Stomach (tissue), 9 donors: ENCODE measurements around the gene SEMA5A. TPM values are rescaled to one million over a fixed set of nuclear protein-coding genes. Genes with fewer than 3 reads are reported as not detected.

Source experiments
- DNase-seq, 2 donors: peaks; one replicate each; pipeline versions ENCODE4 v3.0.0 to v3.0.0-alpha.2; 2013 to 2019
- H3K27ac ChIP-seq, 5 donors: fragments of 200-600 bp in 4 of 5; sonication (generic) in 4 of 5; one replicate each; pipeline ENCODE4 v1.5.1; 2013 to 2019; ENCODE audit warnings: mild to moderate bottlenecking in 1 of 5, moderate library complexity in 1 of 5
- H3K27me3 ChIP-seq, 3 donors: fragments of 200-600 bp; sonication (generic); one replicate each; pipeline ENCODE4 v1.5.1; 2017 to 2019; ENCODE audit warnings: mixed run types in 1 of 3
- H3K36me3 ChIP-seq, 4 donors: fragments of 200-600 bp; sonication (generic); 1 replicate in 3 of 4; 2 replicates in 1 of 4; pipeline ENCODE4 v1.5.1; 2016 to 2019
- H3K4me1 ChIP-seq, 4 donors: fragments of 200-600 bp; sonication (generic); one replicate each; pipeline ENCODE4 v1.5.1; 2016 to 2019
- H3K4me3 ChIP-seq, 4 donors: fragments of 200-600 bp; sonication (generic) in 3 of 4; one replicate each; pipeline ENCODE4 v1.5.1; 2016 to 2019; ENCODE audit warnings: mild to moderate bottlenecking in 1 of 4
- H3K9me3 ChIP-seq, 4 donors: fragments of 200-600 bp; sonication (generic); one replicate each; pipeline ENCODE4 v1.5.1; 2016 to 2019
- CTCF ChIP-seq, 7 experiments: fragments of 450-650 bp in 4 of 7; fragments of 200-600 bp in 3 of 7; sonication (generic) in 3 of 7; IDR thresholded peaks; one replicate each; pipeline ENCODE4 v1.5.1; 2016 to 2019; ENCODE audit warnings: antibody characterized with exemption in 7 of 7, control low read depth in 2 of 7, mild to moderate bottlenecking in 1 of 7
- EP300 ChIP-seq: sonication (generic); formaldehyde crosslinking; IDR thresholded peaks from one replicate; pipeline ENCODE4 v1.6.1; 2017; ENCODE audit warnings: antibody characterized with exemption
- POLR2A ChIP-seq, 4 donors: fragments of 450-650 bp; IDR thresholded peaks; one replicate each; pipeline ENCODE4 v1.6.1; 2016; ENCODE audit warnings: antibody characterized with exemption in 4 of 4, control low read depth in 2 of 4, mild to moderate bottlenecking in 1 of 4, moderate library complexity in 1 of 4
- POLR2AphosphoS5 ChIP-seq, 3 donors: sonication (generic); formaldehyde crosslinking; IDR thresholded peaks; one replicate each; pipeline ENCODE4 v1.6.1; 2016; ENCODE audit warnings: antibody characterized with exemption in 3 of 3
- WGBS, 5 donors: extraction: QIAGEN DNeasy Blood & Tissue Kit in 3 of 5; methylation state at CpG; one replicate each; pipeline versions ENCODE4 v1.1.5 to v1.1.7; 2013 to 2018; 5-methylcytosine and 5-hydroxymethylcytosine counted together
- intact Hi-C: fragments of 100-400 bp; cut with DNase I; formaldehyde crosslinking; loops from one replicate; pipeline ENCODE4 v1.15.1; 2023; ENCODE audit warnings: low total_unique reads
- polyA plus RNA-seq, 3 donors: library from polyadenylated mRNA; stranded (reverse); fragments of 200-250 nt; gene quantifications; one replicate each; pipeline ENCODE4 v1.2.3, GENCODE V29; 2013
- total RNA-seq, 5 donors: library from RNA; depleted of rRNA; stranded (reverse); fragments of >200 nt; gene quantifications; one replicate each; pipeline versions ENCODE4 v1.1.0 to v1.2.3, GENCODE V29; 2014 to 2016
- donor health status: healthy with polysubstance abuse.
- donor health status: Bipolar disorder and iron deficiency.
- donor health status: healthy.

Gene SEMA5A
- total and polyA plus RNA-seq, 8 donors, result 0.62 to 26.4 (median 3.2) TPM

- no peaks in the 10 kb centered on the region for H3K36me3 ChIP-seq
- no peak overlapping the region for H3K4me3 ChIP-seq
- H3K9me3 ChIP-seq, result no peaks in the 10 kb centered on the region
- intact Hi-C loops, result no loop called here
- WGBS, 5 donors, result 65 to 95% (median 90%) methylated on average over 1 of the region's 1 CpG
- no peak overlapping the region for H3K27ac ChIP-seq
- no peak for DNase-seq
- TF ChIP-seq CTCF (IDR thresholded peaks at IDR 0.05) (no peak), POLR2A (IDR thresholded peaks at IDR 0.05) (no peak), POLR2AphosphoS5 (IDR thresholded peaks at IDR 0.05) (no peak), EP300 (no peak)
- H3K27me3 ChIP-seq, result no peaks in the 10 kb centered on the region
- no peaks in the 10 kb centered on the region for H3K4me1 ChIP-seq
Observed at GRCh38 chr5:9189681-9190080, 356.2 kb downstream of the SEMA5A start.

GRCh38 chr5:9188956-9189355 lies 356.9 kb downstream of the SEMA5A start:
- Histone ChIP-seq H3K36me3 (no peaks in the 10 kb centered on the region), H3K4me1 (no peaks in the 10 kb centered on the region), H3K27ac (no peak overlapping the region), H3K9me3 (no peaks in the 10 kb centered on the region), H3K4me3 (no peak overlapping the region), H3K27me3 (no peaks in the 10 kb centered on the region)
- TF ChIP-seq EP300 (no peak), POLR2A (IDR thresholded peaks at IDR 0.05) (no peak), POLR2AphosphoS5 (IDR thresholded peaks at IDR 0.05) (no peak), CTCF (IDR thresholded peaks at IDR 0.05) (no peak)
- no peak for DNase-seq
- 74 to 95% (median 88%) methylated on average over 4 of the region's 4 CpGs for WGBS, 5 donors
- intact Hi-C loops, result no loop called here

DNA sequence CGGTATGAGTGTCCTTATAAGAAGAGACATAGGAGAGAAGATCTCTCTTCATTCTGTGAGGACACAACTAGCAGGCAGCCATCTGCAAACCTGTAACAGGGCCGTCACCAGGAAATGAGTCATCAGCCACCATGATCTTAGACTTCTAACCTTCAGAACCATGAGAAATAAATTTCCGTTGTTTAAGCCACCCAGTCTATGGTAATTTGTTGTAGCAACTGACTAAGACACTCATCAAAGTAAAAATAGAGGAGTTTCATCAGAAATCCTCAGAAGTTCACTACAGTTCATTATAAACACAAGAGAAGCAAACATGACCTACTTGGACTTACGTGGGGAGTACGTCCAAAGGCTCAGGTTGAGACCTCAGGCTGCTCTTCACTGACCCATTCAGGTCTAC lies 357.7 kb downstream of the SEMA5A start:
- intact Hi-C loops, result no loop called here
- no peaks in the 10 kb centered on the region for H3K36me3 ChIP-seq
- no peak overlapping the region for H3K27ac ChIP-seq
- DNase-seq, result no peak
- H3K9me3 ChIP-seq, result no peaks in the 10 kb centered on the region
- TF ChIP-seq CTCF (IDR thresholded peaks at IDR 0.05), result no peak
- H3K4me1 ChIP-seq, result no peaks in the 10 kb centered on the region
- WGBS, 5 donors, result 61 to 75% (median 71%) methylated on average over 5 of the region's 5 CpGs
- H3K27me3 ChIP-seq, result no peaks in the 10 kb centered on the region
- H3K4me3 ChIP-seq, result no peak overlapping the region

- Histone ChIP-seq H3K27ac (no peak overlapping the region), H3K9me3 (no peaks in the 10 kb centered on the region), H3K36me3 (no peaks in the 10 kb centered on the region), H3K4me3 (no peak overlapping the region), H3K27me3 (no peaks in the 10 kb centered on the region), H3K4me1 (no peaks in the 10 kb centered on the region)
- no peak for TF ChIP-seq POLR2A (IDR thresholded peaks at IDR 0.05)
- no peak for TF ChIP-seq POLR2AphosphoS5 (IDR thresholded peaks at IDR 0.05)
- TF ChIP-seq CTCF (IDR thresholded peaks at IDR 0.05), result no peak
- TF ChIP-seq EP300, result no peak
- DNase-seq, result no peak
- WGBS, 5 donors, result 86 to 94% (median 89%) methylated on average over 5 of the region's 5 CpGs
- intact Hi-C loops, result no loop called here
Observed at GRCh38 chr5:9187614-9188013, 358.3 kb downstream of the SEMA5A start.
